Fibroblast of pulmonary artery (primary cell): Measurements from ENCODE around the gene ANK3.

Source experiments
- DNase-seq: peaks from one replicate; pipeline ENCODE4 v3.0.0-alpha.2; 2010; ENCODE audit warnings: low read depth
- H3K4me3 ChIP-seq: replicated peaks from 2 replicates; pipeline ENCODE4 v1.5.1; 2011; ENCODE audit warnings: low read depth, mild to moderate bottlenecking, control low read depth, low read length, moderate library complexity
- CTCF ChIP-seq: IDR thresholded peaks from 2 replicates; pipeline ENCODE4 v1.5.1; 2011; ENCODE audit warnings: mild to moderate bottlenecking, control low read depth, low read length, inconsistent platforms; ENCODE audit errors: missing control alignments

The ANK3 gene

GRCh38 chr10:60367901-60368300 is 21.8 kb downstream of the ANK3 start:
- H3K4me3 ChIP-seq = no peak overlapping the region
- DNase-seq = no peak
- no peak for TF ChIP-seq CTCF

GRCh38 chr10:60367431-60367830 is 22.2 kb downstream of the ANK3 start:
- no peak for TF ChIP-seq CTCF
- no peak for DNase-seq
- H3K4me3 ChIP-seq = no peak overlapping the region

GRCh38 chr10:60367024-60367423 is 22.7 kb downstream of the ANK3 start:
- no peak for TF ChIP-seq CTCF
- no peak overlapping the region for H3K4me3 ChIP-seq
- DNase-seq = no peak

GRCh38 chr10:60363187-60363586 is 26.5 kb downstream of the ANK3 start:
- no peak for DNase-seq
- no peak for TF ChIP-seq CTCF
- H3K4me3 ChIP-seq = no peak overlapping the region

GRCh38 chr10:60362461-60362860 is 27.2 kb downstream of the ANK3 start:
- no peak for TF ChIP-seq CTCF
- H3K4me3 ChIP-seq = no peak overlapping the region

GRCh38 chr10:60359066-60359465 is 30.6 kb downstream of the ANK3 start:
- TF ChIP-seq CTCF = no peak
- no peak overlapping the region for H3K4me3 ChIP-seq

More at GRCh38 chr10:60362461-60362860, 27.2 kb downstream of the ANK3 start:
- DNase-seq = no peak

GRCh38 chr10:60358282-60358681 is 31.4 kb downstream of the ANK3 start:
- H3K4me3 ChIP-seq = no peak overlapping the region
- no peak for DNase-seq
- TF ChIP-seq CTCF = no peak

More at GRCh38 chr10:60359066-60359465, 30.6 kb downstream of the ANK3 start:
- no peak for DNase-seq
